B cell (primary cell): Measurements from ENCODE around the gene OR2T27. TPM values are rescaled to one million over a fixed set of nuclear protein-coding genes. Genes with fewer than 3 reads are reported as not detected.

Experiments used
- ATAC-seq: fragments of 200-7000 bp; cut with Tn5 transposase; one replicate; pipeline ENCODE4 v1.10.0; 2021; ENCODE audit warnings: low read depth, mild to moderate bottlenecking, moderate number of reproducible peaks, moderate library complexity
- CTCF ChIA-PET: fragments of 350-600 bp; sonication (Branson Sonifier 250); formaldehyde crosslinking; loops from one replicate; lab custom pipeline; 2021; ENCODE audit warnings: antibody characterized with exemption, inconsistent platforms; lab: Charles Lee
- POLR2A ChIA-PET: fragments of 350-600 bp; sonication (Branson Sonifier 250); formaldehyde crosslinking; loops from one replicate; lab custom pipeline; 2021; ENCODE audit warnings: antibody characterized with exemption; lab: Charles Lee
- DNase-seq: peaks from one replicate; pipeline ENCODE4 v3.0.0; 2013
- H2AFZ ChIP-seq: 2 replicates; pipeline ENCODE4 v1.6.1; 2012; ENCODE audit warnings: mild to moderate bottlenecking, low read depth, low read length; ENCODE audit not compliant: insufficient read depth, poor library complexity, severe bottlenecking
- H3K27ac ChIP-seq, 2 donors: 1 replicate in 1 of 2; 2 replicates in 1 of 2; pipeline ENCODE4 v1.5.1; 2012 to 2013; ENCODE audit warnings: low read length in 2 of 2, mild to moderate bottlenecking in 2 of 2, moderate library complexity in 1 of 2
- H3K27me3 ChIP-seq, 4 experiments: fragments of 200-600 bp in 1 of 4; sonication (generic) in 1 of 4; replicated peaks in 1 of 4; 1 replicate in 2 of 4; 2 replicates in 2 of 4; pipeline versions ENCODE4 v1.6.1 to v1.7.0; 2013 to 2016; ENCODE audit warnings: low read length in 3 of 4, mild to moderate bottlenecking in 2 of 4, mixed read lengths in 1 of 4, moderate library complexity in 1 of 4; ENCODE audit not compliant: insufficient read depth in 4 of 4, control insufficient read depth in 3 of 4; ENCODE audit errors: control extremely low read depth in 1 of 4
- H3K36me3 ChIP-seq, 2 experiments: replicated peaks in 1 of 2; 1 replicate in 1 of 2; 2 replicates in 1 of 2; pipeline versions ENCODE4 v1.6.1 to v1.7.1; 2013; ENCODE audit warnings: low read length in 1 of 2; ENCODE audit not compliant: insufficient read depth in 2 of 2, control insufficient read depth in 1 of 2; ENCODE audit errors: control extremely low read depth in 1 of 2, extremely low read depth in 1 of 2
- H3K4me1 ChIP-seq, 2 donors: fragments of 200-600 bp in 1 of 2; sonication (generic) in 1 of 2; 1 replicate in 1 of 2; 2 replicates in 1 of 2; pipeline versions ENCODE4 v1.5.1 to v1.6.1; 2013 to 2017; ENCODE audit warnings: low read length in 2 of 2; ENCODE audit not compliant: control insufficient read depth in 2 of 2, insufficient read depth in 2 of 2
- H3K4me2 ChIP-seq: replicated peaks from 2 replicates; pipeline ENCODE3; 2012; ENCODE audit warnings: mild to moderate bottlenecking, low read depth, low read length; ENCODE audit not compliant: poor library complexity, severe bottlenecking
- H3K4me3 ChIP-seq, 5 experiments: fragments of 200-600 bp in 1 of 5; sonication (generic) in 1 of 5; 1 replicate in 3 of 5; 2 replicates in 2 of 5; pipeline versions ENCODE4 v1.5.1 to v1.7.0; 2011 to 2016; ENCODE audit warnings: low read length in 4 of 5, mild to moderate bottlenecking in 4 of 5, low read depth in 2 of 5, control low read depth in 1 of 5, moderate library complexity in 1 of 5; ENCODE audit not compliant: insufficient read depth in 1 of 5; ENCODE audit errors: control extremely low read depth in 1 of 5, extremely low read depth in 1 of 5
- H3K79me2 ChIP-seq: fragments of 200-600 bp; sonication (generic); one replicate; pipeline ENCODE4 v1.6.0; 2016; ENCODE audit warnings: low read length; ENCODE audit not compliant: control insufficient read depth, insufficient read depth
- H3K9ac ChIP-seq: fragments of 200-600 bp; sonication (generic); 2 replicates; pipeline ENCODE4 v1.6.1; 2017; ENCODE audit warnings: mild to moderate bottlenecking, low read length, moderate library complexity
- H3K9me3 ChIP-seq, 3 donors: one replicate each; pipeline versions ENCODE4 v1.6.1 to v1.7.1; 2013; ENCODE audit warnings: low read length in 2 of 3; ENCODE audit not compliant: control insufficient read depth in 2 of 3, insufficient read depth in 1 of 3; ENCODE audit errors: control extremely low read depth in 1 of 3
- H4K20me1 ChIP-seq: 2 replicates; pipeline ENCODE4 v1.6.0; 2012; ENCODE audit warnings: mild to moderate bottlenecking, low read length; ENCODE audit not compliant: insufficient read depth, control insufficient read depth, poor library complexity, severe bottlenecking
- H3K27ac Mint-ChIP-seq: one replicate; pipeline ENCODE4 v1.8.0; 2021; ENCODE audit warnings: mixed read lengths
- H3K27me3 Mint-ChIP-seq: one replicate; pipeline ENCODE4 v1.8.0; 2021; ENCODE audit warnings: mixed read lengths
- H3K4me1 Mint-ChIP-seq: one replicate; pipeline ENCODE4 v1.8.0; 2021; ENCODE audit warnings: mixed read lengths
- H3K4me3 Mint-ChIP-seq: one replicate; pipeline ENCODE4 v1.8.0; 2021; ENCODE audit warnings: mixed read lengths
- H3K9me3 Mint-ChIP-seq: one replicate; pipeline ENCODE4 v1.8.0; 2022; ENCODE audit warnings: mixed read lengths; ENCODE audit not compliant: insufficient read depth
- EZH2 ChIP-seq: IDR thresholded peaks from 2 replicates; pipeline ENCODE4 v1.6.1; 2012; ENCODE audit warnings: borderline replicate concordance, low read depth, mild to moderate bottlenecking, moderate library complexity, low read length; ENCODE audit not compliant: insufficient read depth, poor library complexity, severe bottlenecking
- WGBS: methylation state at CpG from one replicate; pipeline ENCODE4 v1.1.5; 2013; ENCODE audit warnings: missing lambda C conversion rate; ENCODE audit not compliant: insufficient coverage; 5-methylcytosine and 5-hydroxymethylcytosine counted together
- intact Hi-C: fragments of 100-400 bp; cut with micrococcal nuclease; formaldehyde crosslinking; loops from one replicate; pipeline ENCODE4 v1.10.0; 2022
- polyA plus RNA-seq: library from polyadenylated mRNA; depleted of rRNA; stranded (reverse); fragments of >200 nt; gene quantifications from 2 replicates; pipeline ENCODE4 v1.2.3, GENCODE V29; 2012
- total RNA-seq, 2 donors: library from RNA; stranded (reverse); fragments of 120-200 nt in 1 of 2; gene quantifications; 1 replicate in 1 of 2; 2 replicates in 1 of 2; pipeline versions ENCODE4 v1.2.3 to v1.2.4, GENCODE V29; 2013 to 2022
- TF ChIP-seq, protein P1 (sequence below): fragments of 200-600 bp; IDR thresholded peaks from one replicate; pipeline ENCODE4 v1.8.0; 2022; ENCODE audit warnings: antibody characterized with exemption, mild to moderate bottlenecking

OR2T27 gene
- total and polyA plus RNA-seq, 2 donors (not counting 1 experiment from before 2014, with no cell fraction given): 0.10 TPM; not detected in 1

DNA sequence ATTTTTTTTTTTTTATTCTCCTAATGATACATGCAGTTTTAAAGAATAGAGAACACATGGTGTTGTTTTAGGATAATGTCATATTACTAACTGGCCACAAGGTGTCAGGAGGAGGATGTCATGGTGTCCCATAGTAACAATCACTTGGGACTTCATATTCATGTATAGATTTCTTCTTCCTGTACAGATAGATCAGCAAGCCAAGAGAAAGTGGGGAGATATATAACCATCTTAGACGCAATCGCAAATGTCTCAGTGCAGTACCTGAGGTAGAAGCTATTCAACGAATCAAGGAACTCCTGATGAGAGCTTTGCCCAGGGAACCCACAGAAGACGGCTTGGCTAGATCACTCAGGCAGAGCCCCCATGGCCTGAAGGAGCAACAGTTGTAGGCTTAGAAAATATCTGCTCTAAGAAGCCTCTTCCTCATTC, 32.7 kb downstream of the OR2T27 start:
- H3K36me3 ChIP-seq: no peaks in the 10 kb centered on the region
- intact Hi-C loops: loop anchor here (1.0 to 2.0 kb wide), 4 partner anchors 64 to 218 kb away; partner anchors contain the start of gene ZNF672
- H3K4me1 ChIP-seq: peaks cover 6 to 7% of the 10 kb centered on the region in 2 donors
- peak overlapping the region; percentile 56 for H3K4me3 Mint-ChIP-seq
- ATAC-seq (peak; percentile 93), DNase-seq (peak; percentile 68)
- 41% methylated on average over 3 of the region's 4 CpGs for WGBS
- no peaks in the 10 kb centered on the region for H3K27me3 ChIP-seq
- no peaks in the 10 kb centered on the region for H4K20me1 ChIP-seq
- peak overlapping the region; percentile 90 for H3K27ac Mint-ChIP-seq
- ChIA-PET CTCF (interaction anchor here (0.6 to 15.1 kb wide), 34 partner anchors 9 to 236 kb away, joined by 3 to 315 read pairs (median 4); partner anchors contain the start of genes OR2T1, OR2T10, SH3BP5L and ZNF672), POLR2A (interaction anchor here (1.7 kb wide), 1 partner anchor 184 kb away, joined by 5 read pairs; no protein-coding TSS in a partner anchor)
- peaks cover 11% of the 10 kb centered on the region for H3K4me1 Mint-ChIP-seq
- H3K27ac ChIP-seq: peak overlapping the region; percentile 21 to 25
- no peaks in the 10 kb centered on the region for H3K9me3 Mint-ChIP-seq
- H3K79me2 ChIP-seq: no peaks in the 10 kb centered on the region
- H2AFZ ChIP-seq: peak overlapping the region; percentile 60
- peak overlapping the region; percentile 24 for H3K9ac ChIP-seq
- no peak for TF ChIP-seq EZH2
- TF ChIP-seq, protein P1, sequence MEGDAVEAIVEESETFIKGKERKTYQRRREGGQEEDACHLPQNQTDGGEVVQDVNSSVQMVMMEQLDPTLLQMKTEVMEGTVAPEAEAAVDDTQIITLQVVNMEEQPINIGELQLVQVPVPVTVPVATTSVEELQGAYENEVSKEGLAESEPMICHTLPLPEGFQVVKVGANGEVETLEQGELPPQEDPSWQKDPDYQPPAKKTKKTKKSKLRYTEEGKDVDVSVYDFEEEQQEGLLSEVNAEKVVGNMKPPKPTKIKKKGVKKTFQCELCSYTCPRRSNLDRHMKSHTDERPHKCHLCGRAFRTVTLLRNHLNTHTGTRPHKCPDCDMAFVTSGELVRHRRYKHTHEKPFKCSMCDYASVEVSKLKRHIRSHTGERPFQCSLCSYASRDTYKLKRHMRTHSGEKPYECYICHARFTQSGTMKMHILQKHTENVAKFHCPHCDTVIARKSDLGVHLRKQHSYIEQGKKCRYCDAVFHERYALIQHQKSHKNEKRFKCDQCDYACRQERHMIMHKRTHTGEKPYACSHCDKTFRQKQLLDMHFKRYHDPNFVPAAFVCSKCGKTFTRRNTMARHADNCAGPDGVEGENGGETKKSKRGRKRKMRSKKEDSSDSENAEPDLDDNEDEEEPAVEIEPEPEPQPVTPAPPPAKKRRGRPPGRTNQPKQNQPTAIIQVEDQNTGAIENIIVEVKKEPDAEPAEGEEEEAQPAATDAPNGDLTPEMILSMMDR: peak; percentile 89
- H3K4me2 ChIP-seq: peak overlapping the region; percentile 54
- no peak overlapping the region for H3K4me3 ChIP-seq
- H3K9me3 ChIP-seq: no peaks in the 10 kb centered on the region
- no peaks in the 10 kb centered on the region for H3K27me3 Mint-ChIP-seq

- no peaks in the 10 kb centered on the region for H3K9me3 Mint-ChIP-seq
- Histone ChIP-seq H3K79me2 (no peaks in the 10 kb centered on the region), H2AFZ (no peak overlapping the region), H3K4me2 (no peak overlapping the region), H3K27me3 (no peaks in the 10 kb centered on the region), H3K27ac (no peak overlapping the region), H3K9me3 (no peaks in the 10 kb centered on the region), H3K9ac (no peak overlapping the region), H4K20me1 (no peaks in the 10 kb centered on the region), H3K36me3 (no peaks in the 10 kb centered on the region), H3K4me3 (no peak overlapping the region), H3K4me1 (peaks cover 6 to 7% of the 10 kb centered on the region in 2 donors)
- no peak overlapping the region for H3K4me3 Mint-ChIP-seq
- ChIA-PET POLR2A (no interaction called here), CTCF (interaction anchor here (0.7 to 15.1 kb wide), 19 partner anchors 8 to 219 kb away, joined by 3 to 315 read pairs (median 5); partner anchors contain the start of gene OR2T1)
- intact Hi-C loops: loop anchor here (1.0 to 2.0 kb wide), 4 partner anchors 65 to 217 kb away; partner anchors contain the start of gene ZNF672
- DNase-seq (no peak), ATAC-seq (no peak)
- no peak overlapping the region for H3K27ac Mint-ChIP-seq
- 95% methylated on average over 5 of the region's 7 CpGs for WGBS
- TF ChIP-seq EZH2: no peak
- TF ChIP-seq, protein P1: no peak
- peaks cover 11% of the 10 kb centered on the region for H3K4me1 Mint-ChIP-seq
- H3K27me3 Mint-ChIP-seq: no peaks in the 10 kb centered on the region
These were observed 33.6 kb downstream of the OR2T27 start for GRCh38 chr1:248621770-248622169.
